CD4-positive, alpha-beta T cell (primary cell): ENCODE measurements around the gene HELT. TPM values are rescaled to one million over a fixed set of nuclear protein-coding genes. Genes with fewer than 3 reads are reported as not detected.

Experiments used
- ATAC-seq: fragments of 200-7000 bp; cut with Tn5 transposase; one replicate; pipeline ENCODE4 v1.10.0; 2022; ENCODE audit warnings: mild to moderate bottlenecking; ENCODE audit not compliant: poor library complexity
- CTCF ChIA-PET: fragments of 350-600 bp; sonication (Branson Sonifier 250); formaldehyde crosslinking; loops from one replicate; lab custom pipeline; 2021; ENCODE audit warnings: antibody characterized with exemption, inconsistent platforms; lab: Charles Lee
- POLR2A ChIA-PET: fragments of 350-600 bp; sonication (Branson Sonifier 250); formaldehyde crosslinking; loops from one replicate; lab custom pipeline; 2021; ENCODE audit warnings: antibody characterized with exemption, inconsistent platforms; lab: Charles Lee
- DNase-seq, 14 experiments: peaks; one replicate each; pipeline ENCODE4 v3.0.0-alpha.2; 2013 to 2020; ENCODE audit warnings: mixed read lengths in 2 of 14
- H3K27ac ChIP-seq, 2 donors: one replicate each; pipeline versions ENCODE4 v1.5.1 to v1.7.0; 2013; ENCODE audit warnings: low read length in 2 of 2, low read depth in 1 of 2, mild to moderate bottlenecking in 1 of 2
- H3K27me3 ChIP-seq, 2 experiments: 1 replicate in 1 of 2; 2 replicates in 1 of 2; pipeline versions ENCODE4 v1.6.1 to v1.7.0; 2013; ENCODE audit warnings: low read length in 2 of 2, control low read depth in 1 of 2, mild to moderate bottlenecking in 1 of 2, moderate library complexity in 1 of 2; ENCODE audit not compliant: insufficient read depth in 2 of 2, control insufficient read depth in 1 of 2
- H3K36me3 ChIP-seq: one replicate; pipeline ENCODE4 v1.6.1; 2013; ENCODE audit warnings: low read length, control low read depth; ENCODE audit not compliant: insufficient read depth
- H3K4me1 ChIP-seq: one replicate; pipeline ENCODE4 v1.6.1; 2013; ENCODE audit warnings: low read length, control low read depth; ENCODE audit not compliant: insufficient read depth
- H3K4me3 ChIP-seq: one replicate; pipeline ENCODE4 v1.5.1; 2013; ENCODE audit warnings: mild to moderate bottlenecking, low read length, moderate library complexity
- H3K9me3 ChIP-seq, 2 experiments: 1 replicate in 1 of 2; 2 replicates in 1 of 2; pipeline versions ENCODE4 v1.6.1 to v1.7.0; 2013; ENCODE audit warnings: low read length in 2 of 2, mild to moderate bottlenecking in 2 of 2, control low read depth in 1 of 2, moderate library complexity in 1 of 2; ENCODE audit not compliant: control insufficient read depth in 1 of 2, insufficient read depth in 1 of 2
- H3K27ac Mint-ChIP-seq: one replicate; pipeline ENCODE4 v1.8.0; 2020; ENCODE audit warnings: mixed read lengths
- H3K27me3 Mint-ChIP-seq: one replicate; pipeline ENCODE4 v1.8.0; 2021; ENCODE audit warnings: mixed read lengths
- H3K36me3 Mint-ChIP-seq: one replicate; pipeline ENCODE4 v1.8.0; 2021; ENCODE audit warnings: low read depth, mixed read lengths
- H3K4me1 Mint-ChIP-seq: one replicate; pipeline ENCODE4 v1.8.0; 2021; ENCODE audit warnings: low read depth, mixed read lengths
- H3K4me3 Mint-ChIP-seq: one replicate; pipeline ENCODE4 v1.8.0; 2020; ENCODE audit warnings: mild to moderate bottlenecking, mixed read lengths
- H3K9me3 Mint-ChIP-seq: one replicate; pipeline ENCODE4 v1.8.0; 2020; ENCODE audit warnings: mixed read lengths
- CTCF ChIP-seq: fragments of 200-600 bp; IDR thresholded peaks from one replicate; pipeline ENCODE4 v1.8.0; 2022; ENCODE audit warnings: antibody characterized with exemption, mild to moderate bottlenecking
- intact Hi-C, 2 experiments: fragments of 100-400 bp; cut with DNase I in 1 of 2; cut with micrococcal nuclease in 1 of 2; formaldehyde crosslinking; loops; one replicate each; pipeline versions ENCODE4 v1.15.1 to v1.9.0; 2023 to 2025; cut with DNase I, micrococcal nuclease
- total RNA-seq, 174 experiments: library from RNA in 2 of 174; stranded (reverse) in 2 of 174; gene quantifications; one replicate each; pipeline ENCODE4 v1.2.3 and lab custom pipeline; 2021 to 2026

Gene HELT
- total RNA-seq, 2 experiments from 2014 or later = not detected

- ChIA-PET CTCF (no interaction called here), POLR2A (interaction anchor here (0.7 kb wide), 1 partner anchor 10 kb away, joined by 3 read pairs; no protein-coding TSS in a partner anchor)
- no peak for TF ChIP-seq CTCF
- no peaks in the 10 kb centered on the region for H3K4me1 ChIP-seq
- Mint-ChIP-seq H3K4me1 (peaks cover 14% of the 10 kb centered on the region), H3K27me3 (peaks cover 73% of the 10 kb centered on the region), H3K4me3 (no peak overlapping the region), H3K36me3 (no peaks in the 10 kb centered on the region), H3K9me3 (no peaks in the 10 kb centered on the region), H3K27ac (no peak overlapping the region)
- peaks cover 31 to 59% of the 10 kb centered on the region in 2 experiments for H3K27me3 ChIP-seq
- H3K27ac ChIP-seq = no peak overlapping the region
- no peak for ATAC-seq
- no peak overlapping the region for H3K4me3 ChIP-seq
- DNase-seq = no peak
- H3K9me3 ChIP-seq = peaks cover 0 to 3% of the 10 kb centered on the region in 2 experiments
- intact Hi-C loops = no loop called here
- H3K36me3 ChIP-seq = no peaks in the 10 kb centered on the region
Observed at GRCh38 chr4:185023471-185023870, 5.2 kb downstream of the HELT start.

- Histone ChIP-seq H3K4me3 (no peak overlapping the region), H3K27me3 (peaks cover 22 to 30% of the 10 kb centered on the region in 2 experiments), H3K4me1 (no peaks in the 10 kb centered on the region), H3K9me3 (no peaks in the 10 kb centered on the region), H3K36me3 (no peaks in the 10 kb centered on the region), H3K27ac (no peak overlapping the region)
- ChIA-PET POLR2A (interaction anchor here (0.6 kb wide), 1 partner anchor 1117 kb away, joined by 3 read pairs; no protein-coding TSS in a partner anchor), CTCF (no interaction called here)
- TF ChIP-seq CTCF = no peak
- no peaks in the 10 kb centered on the region for H3K9me3 Mint-ChIP-seq
- no peak overlapping the region for H3K4me3 Mint-ChIP-seq
- no peaks in the 10 kb centered on the region for H3K4me1 Mint-ChIP-seq
- peaks cover 55% of the 10 kb centered on the region for H3K27me3 Mint-ChIP-seq
- intact Hi-C loops = no loop called here
- H3K27ac Mint-ChIP-seq = no peak overlapping the region
- H3K36me3 Mint-ChIP-seq = no peaks in the 10 kb centered on the region
- DNase-seq = no peak
- ATAC-seq = no peak
Observed at GRCh38 chr4:185028625-185029024, 10.3 kb downstream of the HELT start.

- H3K9me3 Mint-ChIP-seq = no peaks in the 10 kb centered on the region
- no peak for TF ChIP-seq CTCF
- POLR2A ChIA-PET = interaction anchor here (0.6 kb wide), 1 partner anchor 1342 kb away, joined by 4 read pairs; no protein-coding TSS in a partner anchor
- H3K4me1 Mint-ChIP-seq = no peaks in the 10 kb centered on the region
- no peaks in the 10 kb centered on the region for H3K36me3 ChIP-seq
- H3K4me3 Mint-ChIP-seq = no peak overlapping the region
- no peaks in the 10 kb centered on the region for H3K36me3 Mint-ChIP-seq
- ATAC-seq = no peak
- CTCF ChIA-PET = no interaction called here
- peaks cover 38% of the 10 kb centered on the region for H3K27me3 Mint-ChIP-seq
- intact Hi-C loops = no loop called here
- no peak for DNase-seq
- H3K4me3 ChIP-seq = no peak overlapping the region
- no peak overlapping the region for H3K27ac ChIP-seq
- no peaks in the 10 kb centered on the region for H3K4me1 ChIP-seq
- peaks cover 12 to 17% of the 10 kb centered on the region in 2 experiments for H3K27me3 ChIP-seq
- H3K9me3 ChIP-seq = no peaks in the 10 kb centered on the region
- H3K27ac Mint-ChIP-seq = no peak overlapping the region
Observed at GRCh38 chr4:185031611-185032010, 13.3 kb downstream of the HELT start.
